ENCODE measurements around the gene SATB2.

The SATB2 gene

DNA sequence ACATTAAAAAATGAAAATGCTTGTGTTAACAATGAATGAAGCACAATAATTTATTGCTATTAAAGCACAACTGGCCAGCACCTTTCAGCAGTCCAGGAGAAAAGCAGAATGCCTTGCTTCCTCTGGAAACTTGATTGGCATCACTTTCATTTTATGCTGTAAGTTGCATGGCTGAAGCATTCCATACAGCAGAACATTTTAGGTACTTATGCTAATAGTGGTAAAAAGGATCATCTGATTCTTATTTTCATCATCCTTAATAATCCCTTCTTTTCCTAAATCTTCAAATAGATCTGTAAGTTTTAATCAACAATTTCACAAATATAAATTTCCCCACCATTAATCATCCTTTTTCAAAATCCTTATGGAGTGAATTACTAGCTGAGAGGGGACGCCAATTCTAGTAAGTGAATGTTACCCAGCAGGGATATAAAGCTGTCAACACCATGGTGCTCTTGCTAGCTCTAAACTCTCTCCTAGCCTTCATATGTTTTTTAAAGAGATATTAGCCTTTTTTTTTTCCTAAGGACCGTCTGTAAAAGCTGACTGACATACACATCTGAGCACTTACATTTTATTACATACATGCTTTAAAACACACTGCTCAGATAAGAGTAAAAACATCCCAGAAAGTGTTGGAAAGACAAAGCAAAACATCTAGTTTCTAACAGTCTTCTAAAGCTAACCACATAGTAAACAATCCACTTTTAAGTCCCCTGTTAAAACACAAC lies 5.3 kb downstream of the SATB2 start:
- DNase-seq = no peak

DNA sequence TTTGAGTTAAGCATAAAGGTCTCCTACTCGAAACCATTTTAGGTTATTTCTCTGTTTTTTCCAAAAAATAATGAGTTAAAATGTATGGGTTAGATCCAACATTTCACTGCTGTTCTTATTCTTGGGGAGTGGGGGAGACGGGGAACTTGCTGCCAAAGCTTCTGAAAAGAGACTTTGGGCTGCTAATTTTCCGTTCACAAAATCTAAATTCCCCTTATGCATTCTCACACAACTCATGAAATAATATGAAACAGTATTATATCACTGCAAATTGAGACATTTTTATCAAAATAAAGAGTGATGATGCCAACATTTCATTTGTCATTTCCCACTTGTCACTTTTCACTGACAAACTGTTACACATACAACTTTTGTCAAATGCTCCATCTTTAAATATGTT lies 7.8 kb downstream of the SATB2 start:
- DNase-seq = no peak

DNA sequence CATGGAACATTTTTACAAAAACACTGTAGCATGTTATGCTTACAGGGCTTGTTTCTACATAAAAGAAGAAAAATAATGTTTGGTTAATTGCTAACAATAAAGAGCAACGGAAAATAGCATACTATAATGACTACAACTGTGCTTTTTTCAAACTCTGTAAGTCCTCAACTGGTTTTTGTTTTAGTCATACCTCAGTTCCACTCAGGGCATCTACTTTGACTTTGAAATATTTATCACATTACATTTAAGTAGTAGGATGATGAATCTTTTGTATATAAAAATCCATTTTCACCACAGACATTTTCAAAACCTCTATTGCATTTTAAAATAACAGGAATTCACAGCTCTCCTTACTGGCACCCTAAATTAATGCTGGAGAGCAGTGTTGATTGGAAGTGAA lies 8.3 kb downstream of the SATB2 start:
- DNase-seq = no peak

DNA sequence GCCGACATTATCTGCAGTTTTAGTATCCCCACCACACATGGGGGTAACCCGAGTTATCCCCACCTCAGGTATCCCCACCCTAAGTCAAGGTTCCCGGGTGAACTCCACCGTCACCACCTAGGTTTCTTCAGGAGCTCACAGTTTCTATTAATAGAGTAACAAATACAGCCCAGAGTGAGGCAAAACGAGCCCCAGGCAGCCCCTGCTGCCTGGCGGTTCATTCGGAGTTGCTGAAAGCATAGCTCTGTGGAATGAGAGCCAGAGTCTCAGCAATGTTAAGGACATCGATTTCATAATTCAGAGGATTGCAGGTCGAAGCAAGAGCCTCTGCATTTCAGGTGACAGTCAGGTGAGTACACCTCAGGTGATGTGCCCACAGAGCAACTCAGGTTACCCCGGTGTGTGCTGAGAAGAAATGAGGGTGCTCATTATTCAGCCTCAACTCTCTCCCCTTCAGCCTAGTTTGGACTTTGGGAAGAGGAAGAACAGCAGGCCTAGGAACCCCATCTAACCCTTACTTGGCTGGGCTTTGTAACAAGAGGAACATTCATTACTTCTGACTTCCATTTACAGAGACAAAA lies 10.7 kb downstream of the SATB2 start:
- no peak for DNase-seq

DNA sequence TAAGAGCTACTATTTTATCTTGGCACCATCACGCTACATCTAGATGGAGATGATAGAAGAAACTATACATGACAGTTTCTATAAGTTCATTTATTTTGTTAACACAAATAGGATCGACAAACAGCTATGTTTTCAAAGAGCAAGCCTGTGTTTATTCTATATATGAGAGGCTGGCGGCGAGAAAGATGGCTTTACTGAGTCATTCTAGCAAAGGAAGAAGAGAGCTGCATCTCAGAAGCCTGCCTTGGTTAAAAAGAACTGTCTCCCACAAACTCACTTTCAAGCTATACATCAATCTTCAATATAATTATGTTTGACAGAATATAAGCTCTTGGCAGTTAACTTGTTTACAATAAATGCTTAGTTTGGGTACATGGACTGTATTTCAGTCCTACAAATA lies 13.0 kb downstream of the SATB2 start:
- no peak for DNase-seq

DNA sequence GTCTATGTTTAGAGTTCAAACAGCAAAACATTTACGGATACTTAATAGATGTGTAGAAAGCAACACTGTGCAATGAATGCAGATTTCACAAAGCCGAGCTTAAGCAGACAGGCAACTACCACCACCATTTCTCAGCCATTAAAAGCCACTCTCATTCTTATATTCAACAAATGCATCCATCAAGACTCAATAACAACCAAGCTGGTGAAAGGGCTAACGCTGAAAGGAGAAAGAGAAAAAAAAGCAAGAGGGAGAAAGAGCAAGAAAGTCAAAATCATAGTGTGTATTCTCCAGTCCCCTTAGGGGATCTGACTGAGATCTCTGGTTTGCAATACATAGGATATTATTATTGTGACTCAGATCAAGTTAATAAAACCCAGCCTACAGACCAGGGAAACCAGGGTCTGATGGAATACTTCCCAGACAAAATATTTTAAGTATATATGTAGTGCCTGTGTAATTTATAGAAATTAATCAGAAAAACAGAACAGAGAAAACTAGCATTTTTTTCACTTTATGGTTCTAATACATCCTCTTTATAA lies 14.1 kb downstream of the SATB2 start:
- no peak for DNase-seq

DNA sequence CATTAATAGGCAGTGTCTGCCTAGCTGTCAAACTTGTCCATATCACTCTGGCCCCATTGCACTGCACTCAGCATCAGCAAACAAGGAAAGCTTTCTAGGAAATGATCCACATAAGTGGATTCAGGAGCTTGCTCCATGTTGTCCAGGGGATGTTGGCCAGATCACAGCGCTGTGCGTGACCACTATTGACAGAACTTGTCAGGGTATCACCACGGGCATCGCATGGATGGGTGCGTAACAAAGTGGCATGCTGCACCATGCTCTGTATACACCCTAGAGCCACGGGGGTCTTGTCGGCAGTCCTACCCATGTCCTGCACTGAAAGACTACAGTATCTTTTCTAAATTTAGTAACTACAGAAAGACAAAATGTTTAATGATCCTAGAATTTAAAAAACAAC lies 15.6 kb downstream of the SATB2 start:
- DNase-seq = no peak

DNA sequence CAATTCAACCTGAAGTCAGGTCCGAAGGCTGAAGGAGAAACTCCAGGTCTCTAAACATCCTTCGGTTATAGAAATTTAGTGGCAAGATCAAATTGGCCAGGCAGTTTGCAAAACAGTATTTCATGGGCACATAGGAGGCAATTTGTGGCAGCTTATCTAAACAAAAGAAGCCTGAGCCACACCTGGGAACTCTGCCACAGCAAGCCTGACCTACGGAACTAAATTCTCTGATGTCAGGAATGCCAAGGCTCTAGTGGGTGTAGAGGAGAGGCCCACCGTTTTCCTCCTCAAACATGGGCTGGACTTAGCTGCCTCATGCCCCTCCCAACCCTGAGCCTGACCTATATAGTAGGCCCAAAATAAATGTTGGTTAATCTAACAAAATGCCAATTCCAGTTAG lies 16.0 kb downstream of the SATB2 start:
- no peak for DNase-seq

DNA sequence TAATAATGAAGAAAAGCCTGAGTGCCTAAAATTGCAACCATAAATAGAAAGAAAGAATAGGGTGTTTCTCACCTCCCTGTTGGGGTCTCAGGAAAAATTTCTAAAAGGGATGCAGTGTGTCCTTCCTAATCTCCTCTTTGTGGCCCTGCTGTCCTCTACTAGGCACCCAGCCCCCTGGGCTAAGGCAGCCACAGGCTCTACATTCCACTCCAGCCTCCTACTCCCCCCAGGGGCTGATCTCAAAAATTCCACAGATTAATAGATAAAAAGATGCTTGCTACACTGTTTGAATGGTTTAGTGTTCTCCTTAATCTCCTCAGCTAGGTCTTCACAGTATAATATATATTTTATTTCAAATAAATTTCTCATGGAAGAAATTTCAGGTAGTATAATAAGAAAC lies 17.6 kb downstream of the SATB2 start:
- DNase-seq = no peak

DNA sequence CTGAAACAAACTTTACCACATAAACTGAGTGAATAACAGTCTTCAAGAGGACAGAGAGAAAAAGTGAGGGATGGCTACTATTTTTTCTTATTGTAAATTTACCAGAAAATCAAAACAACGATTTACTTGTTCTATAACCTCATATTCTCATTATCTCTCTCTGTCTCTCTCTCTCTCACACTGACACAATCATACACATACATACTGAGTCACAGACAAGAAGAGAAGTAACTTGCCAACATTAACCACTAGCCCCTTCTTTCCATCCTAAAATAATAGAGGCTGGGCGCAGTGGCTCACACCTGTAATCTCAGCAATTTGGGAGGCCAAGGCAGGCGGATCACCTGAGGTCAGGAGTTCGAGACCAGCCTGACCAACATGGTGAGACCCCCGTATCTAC lies 18.2 kb downstream of the SATB2 start:
- DNase-seq = no peak

DNA sequence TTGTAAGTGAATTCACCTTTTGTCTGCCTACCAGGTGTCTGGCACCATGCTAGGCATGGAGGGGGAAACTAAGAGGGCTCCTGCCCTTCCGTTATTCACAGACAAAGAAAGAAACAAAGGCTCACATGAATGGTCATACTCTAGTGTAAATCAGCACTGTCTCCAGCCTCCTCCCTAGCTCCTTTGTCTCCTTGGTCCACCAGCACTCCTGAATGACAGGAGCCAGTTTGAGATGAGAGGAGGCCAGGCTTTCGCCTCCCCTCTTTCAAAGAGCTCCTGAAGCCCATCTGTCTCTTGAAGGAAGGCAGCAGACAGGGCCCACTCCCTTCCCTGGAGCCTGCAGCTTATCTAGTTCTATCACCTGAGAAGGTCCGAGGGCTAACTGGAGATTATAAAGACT lies 18.7 kb downstream of the SATB2 start:
- no peak for DNase-seq

DNA sequence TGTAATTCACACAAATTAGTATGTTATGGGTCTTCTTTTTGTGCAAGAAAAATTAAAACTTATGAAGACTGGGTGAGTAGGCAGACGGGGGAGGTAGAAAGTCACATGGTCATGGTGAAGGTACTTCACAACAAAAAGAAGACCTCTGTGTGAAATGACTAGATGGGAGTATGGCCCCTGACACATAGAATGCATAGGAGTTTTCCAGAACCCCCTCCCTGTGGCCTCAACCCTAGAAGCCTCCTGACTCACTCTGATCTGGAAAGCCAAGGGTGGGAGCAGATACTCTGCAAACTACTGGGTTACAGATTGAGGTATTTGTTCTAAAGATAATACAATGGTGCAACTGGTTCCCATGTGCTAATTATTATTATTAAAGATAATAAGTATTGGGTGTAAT lies 23.2 kb downstream of the SATB2 start:
- no peak for DNase-seq

DNA sequence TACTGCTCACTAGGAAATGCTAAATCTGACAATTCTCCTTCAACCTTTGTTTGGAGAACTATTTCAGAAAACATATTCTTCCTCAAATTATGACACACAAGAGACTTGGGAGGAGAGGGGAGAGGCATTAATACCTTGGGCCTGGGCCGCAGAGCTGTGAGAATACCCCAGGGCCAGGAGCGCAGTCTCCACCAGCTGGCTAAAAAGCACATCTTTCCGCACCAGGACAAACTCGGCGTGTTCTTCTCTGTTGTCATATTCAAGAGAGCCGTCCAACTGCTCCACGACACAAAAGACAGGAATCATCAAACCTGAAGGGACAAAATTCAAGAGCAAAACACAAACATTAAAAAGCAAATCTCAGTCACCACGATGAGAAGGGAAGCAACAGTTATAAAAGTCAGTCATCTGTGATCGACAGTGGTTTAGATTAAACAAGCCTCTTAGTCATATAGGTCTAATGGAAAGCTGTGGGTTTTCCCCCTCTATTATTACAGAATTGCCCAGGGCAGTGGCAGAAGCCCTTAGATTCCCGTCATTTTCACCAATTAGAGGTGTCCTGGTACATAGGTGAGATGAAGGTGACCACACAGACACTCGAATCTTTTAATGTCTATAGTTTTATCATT lies 24.4 kb downstream of the SATB2 start:
- DNase-seq = no peak

DNA sequence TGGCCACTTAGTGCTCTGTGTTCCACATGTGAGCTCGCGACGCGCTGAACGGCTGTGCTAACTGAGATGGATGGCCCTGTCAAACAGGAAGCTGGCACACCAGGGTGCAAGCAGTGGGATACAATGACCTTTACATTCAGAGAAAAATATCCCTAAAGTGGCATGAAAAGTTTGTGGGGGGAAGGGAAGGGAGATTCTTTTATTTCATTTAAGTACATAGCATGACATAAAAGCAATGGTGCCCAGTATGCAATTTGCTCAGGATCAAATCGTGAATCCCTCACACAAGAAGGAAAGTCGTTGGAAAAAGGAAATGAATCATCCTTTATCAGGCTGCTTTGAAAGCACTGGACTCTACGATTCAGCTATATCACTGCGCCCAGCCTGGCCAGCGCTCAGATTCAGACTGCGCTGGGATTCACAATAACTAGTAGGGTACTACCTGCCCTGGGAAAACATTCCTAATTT lies 26.0 kb downstream of the SATB2 start:
- no peak for DNase-seq

DNA sequence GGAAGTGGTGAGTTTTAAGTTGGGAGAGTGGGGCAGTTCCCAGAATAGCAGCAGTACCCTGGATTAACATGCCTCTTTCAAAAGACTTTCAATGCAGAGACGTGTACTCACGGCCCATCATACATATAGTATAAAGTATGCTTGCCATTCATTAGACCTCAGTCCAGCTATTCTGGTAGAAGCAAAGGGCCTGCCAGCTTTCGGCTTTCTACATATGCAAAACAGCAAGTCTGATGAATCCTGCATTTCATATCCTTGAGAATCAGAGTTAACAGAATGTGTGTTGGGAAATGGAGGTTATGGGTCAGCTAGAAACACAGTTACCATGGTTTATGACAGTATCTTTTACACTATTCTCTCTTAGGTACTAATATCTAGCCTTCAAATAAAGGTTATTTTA lies 27.5 kb downstream of the SATB2 start:
- DNase-seq = no peak

DNA sequence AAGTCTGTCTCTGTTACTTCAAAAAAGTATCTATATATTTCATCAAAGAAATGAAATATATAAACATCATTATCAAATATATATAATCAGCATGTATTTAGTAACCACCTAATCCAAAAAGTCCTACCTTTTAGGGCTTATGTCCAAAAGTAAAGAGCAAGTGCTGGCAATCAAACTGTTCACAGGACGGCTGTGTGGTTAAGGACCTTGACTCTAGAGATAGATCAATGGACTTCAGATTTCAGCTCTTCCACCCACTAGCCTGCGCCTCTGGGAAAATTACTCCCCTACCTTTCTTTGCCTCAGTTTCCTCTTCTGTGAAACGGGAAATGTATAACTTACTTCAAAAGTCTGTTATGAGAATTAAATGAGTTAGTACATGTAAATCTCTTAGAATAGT lies 29.4 kb downstream of the SATB2 start:
- DNase-seq = no peak

DNA sequence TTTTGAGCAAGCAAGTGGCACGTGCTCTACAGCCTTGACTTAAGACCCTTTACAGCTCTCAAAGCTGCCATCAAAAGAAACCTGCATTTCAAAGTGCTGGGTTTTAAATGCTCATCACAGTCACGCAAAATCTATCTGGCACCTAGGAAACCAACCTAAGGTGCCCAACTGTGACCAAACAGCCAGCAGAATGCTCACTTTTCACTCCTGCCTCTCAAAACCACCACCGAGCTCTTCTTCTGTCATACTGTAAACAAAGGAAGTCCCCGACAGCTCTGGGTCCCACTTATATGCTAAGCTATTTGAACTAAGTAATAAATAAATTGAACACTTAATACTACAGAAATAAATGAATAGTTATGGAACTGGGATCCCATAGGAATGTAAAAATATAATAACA lies 33.6 kb downstream of the SATB2 start:
- no peak for DNase-seq

DNA sequence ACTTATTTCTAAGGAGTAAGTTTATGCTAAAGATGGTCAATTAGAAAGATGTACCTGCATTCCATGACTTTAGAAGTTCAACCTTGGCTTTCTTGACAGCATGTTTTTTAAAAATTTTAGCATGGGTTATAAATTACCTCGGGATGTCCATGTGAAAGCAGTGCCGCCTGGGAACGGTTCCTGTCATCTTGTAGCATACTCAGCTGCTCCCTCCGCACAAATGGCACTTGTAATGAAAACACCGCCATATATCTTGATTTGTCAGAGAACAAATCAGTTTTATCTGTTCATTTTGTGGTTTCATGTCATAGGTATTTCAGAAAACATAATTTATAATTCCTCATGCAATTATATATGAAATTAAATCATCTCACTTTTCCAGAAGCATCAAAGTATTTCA lies 38.3 kb downstream of the SATB2 start:
- no peak for DNase-seq

DNA sequence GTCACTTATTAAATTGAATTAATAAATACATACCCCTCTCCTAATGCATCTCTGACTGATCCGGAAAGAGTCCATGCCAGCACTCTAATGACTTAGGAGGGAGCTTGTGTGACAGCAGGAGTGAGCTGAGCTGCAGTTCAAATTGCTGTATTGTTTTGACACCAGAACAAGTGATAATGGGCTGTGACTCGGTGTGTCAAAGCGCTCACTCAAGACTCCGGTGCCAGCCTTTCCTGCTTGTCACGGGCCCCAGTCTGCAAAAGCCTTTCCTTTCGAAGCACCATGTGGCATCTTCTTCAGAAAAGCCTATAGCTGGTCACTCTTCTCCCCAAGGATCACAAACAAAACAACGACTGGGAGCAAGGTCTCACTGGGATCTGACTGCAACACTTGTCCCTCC lies 43.3 kb downstream of the SATB2 start:
- no peak for DNase-seq

DNA sequence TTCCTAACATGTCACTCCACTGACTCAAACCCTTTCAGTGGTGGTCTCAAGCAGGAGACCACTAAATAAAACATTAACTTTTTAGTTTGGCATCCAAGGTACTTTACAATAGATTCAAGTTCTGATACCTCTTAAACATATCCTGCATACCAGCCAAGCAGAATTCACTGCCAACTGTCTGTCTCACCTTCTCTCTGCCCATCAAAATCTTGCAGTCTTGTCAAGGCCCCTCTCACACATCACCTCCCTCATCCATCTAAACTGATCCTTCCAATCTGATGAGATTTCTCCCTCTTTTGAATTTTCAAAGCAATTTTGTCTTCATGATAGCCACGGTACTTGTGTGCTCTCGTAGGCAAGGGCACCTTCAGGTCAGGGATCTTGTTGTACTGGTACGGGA lies 43.7 kb downstream of the SATB2 start:
- DNase-seq = no peak

DNA sequence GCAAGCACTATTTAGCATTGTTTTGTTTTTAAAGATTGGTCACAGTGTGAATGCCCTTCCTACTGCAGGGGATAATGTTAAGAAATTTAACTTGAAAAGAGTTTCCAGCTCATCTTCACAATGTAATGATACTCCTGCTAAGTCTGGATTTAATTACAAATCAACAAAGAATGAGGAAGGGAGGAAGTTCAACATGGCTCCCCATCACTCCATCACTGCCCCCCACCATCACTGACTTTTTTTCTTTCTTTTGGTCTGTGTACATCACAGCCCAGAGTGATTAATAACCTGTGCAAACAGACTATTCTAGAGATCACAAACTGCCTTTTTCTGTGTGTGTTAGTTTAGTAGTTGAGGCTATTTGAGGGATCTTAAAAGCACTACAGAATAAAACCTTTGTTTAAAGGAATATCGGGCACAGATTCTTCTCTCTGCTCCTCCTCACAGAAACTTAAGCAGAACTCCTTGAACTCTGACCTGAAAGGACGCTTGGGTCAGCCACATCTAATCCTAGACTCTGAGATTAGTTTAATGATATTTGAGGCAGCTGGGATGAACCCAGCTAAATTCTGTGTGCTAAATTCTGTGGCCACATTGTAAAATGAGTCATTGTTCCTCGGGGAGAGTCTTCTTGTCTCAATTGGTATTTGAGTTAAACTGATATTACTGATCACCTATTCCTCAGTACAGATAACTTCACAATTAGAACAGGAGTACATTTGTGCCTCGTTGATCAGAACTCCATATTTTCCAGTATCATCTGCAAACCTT lies 47.8 kb downstream of the SATB2 start:
- peak; percentile 63 for DNase-seq

DNA sequence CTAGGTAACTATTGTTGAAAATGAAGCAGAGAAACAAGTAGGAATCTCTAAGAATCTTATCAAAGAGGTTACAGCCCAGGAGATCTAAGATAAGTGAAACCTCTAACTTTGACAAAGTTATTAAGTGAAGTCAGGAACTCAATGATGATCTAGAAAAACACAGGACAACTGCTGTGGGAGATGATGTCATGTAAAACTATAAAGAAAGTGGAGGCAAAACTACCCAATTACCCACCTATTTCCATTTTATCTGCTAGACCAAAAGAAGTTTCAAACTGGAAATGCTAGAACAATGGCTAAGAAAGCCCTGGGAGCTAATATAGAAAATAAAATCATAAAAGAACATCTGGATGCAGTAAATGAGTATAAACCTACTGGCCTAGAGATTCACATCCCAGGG lies 50.3 kb downstream of the SATB2 start:
- DNase-seq = no peak

DNA sequence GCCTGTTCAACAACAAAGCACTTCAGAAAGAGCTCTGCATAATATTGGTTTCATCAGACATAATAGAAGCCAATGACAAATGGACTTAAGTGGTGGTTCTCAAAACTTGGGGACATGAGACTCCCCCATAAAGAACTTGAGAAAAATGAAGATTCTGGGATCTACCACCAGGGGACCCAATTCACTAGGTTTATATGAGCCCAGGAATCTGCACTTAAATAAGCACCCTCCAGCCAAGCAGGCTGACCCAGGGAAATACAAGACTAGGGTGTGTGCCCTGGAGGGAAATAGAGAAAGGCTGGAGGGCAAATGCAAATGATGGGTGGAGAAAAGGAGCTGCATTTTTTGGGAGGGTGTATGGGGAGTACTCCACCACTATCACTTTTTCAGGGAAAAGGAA lies 52.5 kb downstream of the SATB2 start:
- peak; percentile 43 for DNase-seq

DNA sequence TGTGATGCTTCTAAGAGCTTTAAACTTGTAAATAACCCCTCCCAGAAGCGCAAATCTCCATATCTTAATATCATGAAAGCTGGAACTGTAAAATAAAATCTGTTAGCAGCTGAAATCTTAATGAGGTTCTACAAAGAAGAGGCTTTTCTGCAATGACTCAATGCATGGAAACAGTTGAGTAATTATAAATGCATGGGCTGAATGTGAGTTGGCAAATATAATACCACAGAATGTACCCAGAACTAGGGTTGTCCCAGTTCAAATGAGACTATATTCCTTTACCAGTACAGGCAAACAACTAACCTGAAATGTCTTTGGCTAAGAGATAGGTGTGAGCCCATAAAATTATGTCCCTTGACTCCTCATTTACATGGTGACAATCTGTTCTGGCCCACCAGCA lies 52.9 kb downstream of the SATB2 start:
- DNase-seq = peak; percentile 72
